Left kidney (tissue), 2 donors: ENCODE measurements around the gene CADPS2. TPM values are rescaled to one million over a fixed set of nuclear protein-coding genes. Genes with fewer than 3 reads are reported as not detected.
A peak's percentile ranks its signal among the peaks of the same experiment; 100 is the strongest.
"Not testable (repeated sequence)": the region's sequence is repeated elsewhere in the genome, so short reads cannot be mapped to it uniquely, and the experiment has no call there.

Source experiments
- DNase-seq: peaks from one replicate; pipeline ENCODE4 v3.0.0-alpha.2; 2013
- polyA plus RNA-seq: library from polyadenylated mRNA; unstranded; fragments of 120-200 nt; gene quantifications from one replicate; pipeline ENCODE4 v1.2.1, GENCODE V29; 2013; ENCODE audit not compliant: insufficient read length

CADPS2 gene
- polyA plus RNA-seq, 1 donor = 51.3 TPM

GRCh38 chr7:122709930-122710646 is 176.2 kb downstream of the CADPS2 start:
- DNase-seq = no peak

- no peak for DNase-seq
These were observed 179.4 kb downstream of the CADPS2 start for GRCh38 chr7:122706836-122707235.

- no peak for DNase-seq
These were observed 183.3 kb downstream of the CADPS2 start, which contains the start of gene RNF148 for GRCh38 chr7:122702872-122703510. TSS of gene RNF148 (minus strand) at chr7:122702922. CDS start at chr7:122702750, 172 bp downstream.

- DNase-seq = no peak
These were observed 187.2 kb downstream of the CADPS2 start, which contains the start of gene RNF133 for GRCh38 chr7:122699017-122699416. TSS of gene RNF133 (minus strand) at chr7:122699117. CDS start at chr7:122698918, 199 bp downstream.

GRCh38 chr7:122695816-122696215 is 190.4 kb downstream of the CADPS2 start:
- no peak for DNase-seq

- no peak for DNase-seq
These were observed 191.6 kb downstream of the CADPS2 start for GRCh38 chr7:122694697-122695096.

- DNase-seq = no peak
These were observed 193.4 kb downstream of the CADPS2 start for GRCh38 chr7:122692769-122693309.

GRCh38 chr7:122691569-122692235 is 194.6 kb downstream of the CADPS2 start:
- DNase-seq = no peak

- DNase-seq = no peak
These were observed 196.7 kb downstream of the CADPS2 start for GRCh38 chr7:122689346-122690109.

- DNase-seq = peak; percentile 40
These were observed 197.8 kb downstream of the CADPS2 start for GRCh38 chr7:122688400-122688998.

- DNase-seq = no peak
These were observed 199.8 kb downstream of the CADPS2 start for GRCh38 chr7:122686360-122686878.

- no peak for DNase-seq
These were observed 201.8 kb downstream of the CADPS2 start for GRCh38 chr7:122684504-122684903.

- DNase-seq = no peak
These were observed 203.3 kb downstream of the CADPS2 start for GRCh38 chr7:122682815-122683550.

GRCh38 chr7:122681186-122681585 is 205.1 kb downstream of the CADPS2 start:
- not testable (repeated sequence) for DNase-seq

GRCh38 chr7:122679813-122680212 is 206.4 kb downstream of the CADPS2 start:
- no peak for DNase-seq

GRCh38 chr7:122679269-122679709 is 207.0 kb downstream of the CADPS2 start:
- DNase-seq = not testable (repeated sequence)

GRCh38 chr7:122677149-122677548 is 209.1 kb downstream of the CADPS2 start:
- DNase-seq = no peak

- DNase-seq = no peak
These were observed 209.8 kb downstream of the CADPS2 start for GRCh38 chr7:122676466-122676865.

GRCh38 chr7:122675621-122676020 is 210.6 kb downstream of the CADPS2 start:
- DNase-seq = no peak

GRCh38 chr7:122675011-122675410 is 211.2 kb downstream of the CADPS2 start:
- DNase-seq = no peak
